Stimulated activated CD4-positive, alpha-beta T cell treated with anti-CD3 and anti-CD28 coated beads, Interleukin-1b, Interleukin-23, amount 100 ng/mL, for 48 hours (primary cell): ENCODE measurements around the gene ADCY5.

ENCODE experiments used
- DNase-seq: peaks from one replicate; pipeline ENCODE4 v3.0.0-alpha.2; 2020

ADCY5 gene

GRCh38 chr3:123385001-123385401 lies 63.9 kb downstream of the ADCY5 start:
- DNase-seq, result no peak

- no peak for DNase-seq
Observed at GRCh38 chr3:123384256-123384655, 64.6 kb downstream of the ADCY5 start.

- DNase-seq, result no peak
Observed at GRCh38 chr3:123383091-123384053, 65.5 kb downstream of the ADCY5 start.

- no peak for DNase-seq
Observed at GRCh38 chr3:123380261-123380660, 68.6 kb downstream of the ADCY5 start.

GRCh38 chr3:123379041-123379830 lies 69.7 kb downstream of the ADCY5 start:
- no peak for DNase-seq

GRCh38 chr3:123378409-123378915 lies 70.4 kb downstream of the ADCY5 start:
- DNase-seq, result no peak

GRCh38 chr3:123377243-123377740 lies 71.6 kb downstream of the ADCY5 start:
- DNase-seq, result no peak

- no peak for DNase-seq
Observed at GRCh38 chr3:123376451-123377242, 72.2 kb downstream of the ADCY5 start.

- no peak for DNase-seq
Observed at GRCh38 chr3:123375014-123375940, 73.6 kb downstream of the ADCY5 start.

GRCh38 chr3:123374016-123374415 lies 74.9 kb downstream of the ADCY5 start:
- no peak for DNase-seq

- no peak for DNase-seq
Observed at GRCh38 chr3:123373474-123373987, 75.4 kb downstream of the ADCY5 start.

- DNase-seq, result no peak
Observed at GRCh38 chr3:123372686-123373473, 76.0 kb downstream of the ADCY5 start.

GRCh38 chr3:123371859-123372685 lies 76.8 kb downstream of the ADCY5 start:
- no peak for DNase-seq

- DNase-seq, result no peak
Observed at GRCh38 chr3:123371426-123371825, 77.5 kb downstream of the ADCY5 start.

- DNase-seq, result no peak
Observed at GRCh38 chr3:123370819-123371218, 78.1 kb downstream of the ADCY5 start.

GRCh38 chr3:123369085-123369484 lies 79.8 kb downstream of the ADCY5 start:
- DNase-seq, result no peak

- DNase-seq, result no peak
Observed at GRCh38 chr3:123367467-123368154, 81.3 kb downstream of the ADCY5 start.

GRCh38 chr3:123365450-123366143 lies 83.3 kb downstream of the ADCY5 start:
- no peak for DNase-seq
